Measurements from ENCODE around the gene DDI2. TPM values are rescaled to one million over a fixed set of nuclear protein-coding genes. Genes with fewer than 3 reads are reported as not detected.

Gene DDI2
- total RNA-seq, 4 donors from 2014 or later = 41.7 to 79.8 (median 61.8) TPM

- Histone ChIP-seq H3K4me1 (peaks cover 0 to 59% (median 20%) of the 10 kb centered on the region in 4 donors), H3K36me3 (no peaks in the 10 kb centered on the region), H3K9me3 (no peaks in the 10 kb centered on the region), H3K27me3 (no peaks in the 10 kb centered on the region), H3K27ac (peak overlapping the region in 1 of 4 donors; percentile 59), H3K4me3 (no peak overlapping the region)
- 76 to 85% methylated on average over 7 of the region's 7 CpGs for WGBS, 2 donors
- DNase-seq (ENCODE audit: low spot score in 2 of 2) = no peak
- TF ChIP-seq EP300 (IDR thresholded peaks at IDR 0.05) (no peak), POLR2A (IDR thresholded peaks at IDR 0.05) (no peak), CTCF (IDR thresholded peaks at IDR 0.05) (no peak)
Measured at GRCh38 chr1:15706751-15707150, 89.5 kb downstream of the DDI2 start.

- Histone ChIP-seq H3K27ac (peak overlapping the region in 2 of 4 donors; percentile 4 to 51), H3K36me3 (no peaks in the 10 kb centered on the region), H3K9me3 (no peaks in the 10 kb centered on the region), H3K4me1 (peaks cover 0 to 57% (median 20%) of the 10 kb centered on the region in 4 donors), H3K27me3 (no peaks in the 10 kb centered on the region), H3K4me3 (no peak overlapping the region)
- WGBS, 2 donors = 82% methylated on average over 8 of the region's 8 CpGs
- TF ChIP-seq EP300 (IDR thresholded peaks at IDR 0.05) (no peak), POLR2A (IDR thresholded peaks at IDR 0.05) (no peak), CTCF (IDR thresholded peaks at IDR 0.05) (no peak)
- DNase-seq (ENCODE audit: low spot score in 2 of 2) = no peak
Measured at GRCh38 chr1:15707239-15707925, 90.1 kb downstream of the DDI2 start.

DNA sequence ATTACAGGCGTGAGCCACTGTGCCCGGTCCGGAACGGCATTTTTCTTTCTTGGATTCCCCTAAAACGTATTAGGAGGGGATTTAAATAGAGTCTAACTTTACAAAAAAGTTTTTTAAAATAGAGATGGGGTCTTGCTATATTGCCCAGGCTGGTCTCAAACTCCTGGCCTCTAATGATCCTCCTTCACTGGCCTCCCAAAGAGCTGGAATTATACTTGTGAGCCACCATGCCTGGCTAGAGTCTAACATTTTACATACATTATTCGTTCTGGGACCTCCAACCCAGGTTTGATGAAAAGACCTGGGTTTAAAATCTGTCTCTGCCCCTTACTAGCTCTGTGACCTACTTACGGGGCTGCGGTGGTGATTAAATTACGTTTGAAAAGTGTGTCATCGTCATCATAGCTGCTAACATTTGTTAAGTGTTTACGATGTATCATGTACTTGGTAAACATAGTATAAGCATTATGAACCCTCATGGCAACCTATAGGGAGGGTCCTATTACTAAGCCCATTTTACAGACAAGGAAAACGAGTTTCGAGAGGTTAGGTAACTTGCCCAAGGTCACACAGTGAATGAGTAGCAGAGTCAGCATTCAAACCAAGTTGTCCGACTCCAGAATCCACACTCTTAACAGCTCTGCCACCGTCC lies 91.4 kb downstream of the DDI2 start:
- Histone ChIP-seq H3K9me3 (no peaks in the 10 kb centered on the region), H3K27me3 (no peaks in the 10 kb centered on the region), H3K36me3 (no peaks in the 10 kb centered on the region), H3K4me1 (peaks cover 0 to 56% (median 12%) of the 10 kb centered on the region in 4 donors), H3K4me3 (no peak overlapping the region), H3K27ac (no peak overlapping the region)
- no peak for DNase-seq (ENCODE audit: low spot score in 2 of 2)
- TF ChIP-seq POLR2A (IDR thresholded peaks at IDR 0.05) (no peak), CTCF (IDR thresholded peaks at IDR 0.05) (no peak), EP300 (IDR thresholded peaks at IDR 0.05) (no peak)
- 86 to 93% methylated on average over 15 of the region's 15 CpGs for WGBS, 2 donors

DNA sequence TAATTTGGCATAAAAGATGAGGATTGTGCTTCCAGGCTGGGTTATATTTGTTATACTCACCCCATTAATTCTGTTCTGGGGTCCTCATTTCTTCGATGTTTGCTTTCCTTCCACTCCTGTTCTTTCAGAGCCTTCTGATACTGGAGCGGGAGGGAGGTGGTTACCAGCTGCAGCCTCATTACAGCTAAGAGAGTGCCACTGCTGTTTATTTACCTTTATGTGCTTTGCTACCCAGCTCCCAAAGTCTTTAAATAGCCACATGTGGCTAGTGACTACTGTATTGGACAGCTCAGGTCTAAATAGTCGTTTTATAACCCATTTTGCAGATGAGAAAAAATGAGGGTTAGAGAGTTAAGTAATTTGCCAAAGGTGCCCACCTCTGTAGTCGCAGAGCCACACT lies 92.0 kb downstream of the DDI2 start:
- no peaks in the 10 kb centered on the region for H3K9me3 ChIP-seq
- H3K36me3 ChIP-seq = no peaks in the 10 kb centered on the region
- no peak overlapping the region for H3K4me3 ChIP-seq
- peaks cover 0 to 55% (median 9%) of the 10 kb centered on the region in 4 donors for H3K4me1 ChIP-seq
- no peak overlapping the region for H3K27ac ChIP-seq
- TF ChIP-seq POLR2A (IDR thresholded peaks at IDR 0.05) (no peak), CTCF (IDR thresholded peaks at IDR 0.05) (no peak), EP300 (IDR thresholded peaks at IDR 0.05) (no peak)
- 90 to 100% methylated on average over 4 of the region's 4 CpGs for WGBS, 2 donors
- H3K27me3 ChIP-seq = no peaks in the 10 kb centered on the region
- DNase-seq (ENCODE audit: low spot score in 2 of 2) = no peak

DNA sequence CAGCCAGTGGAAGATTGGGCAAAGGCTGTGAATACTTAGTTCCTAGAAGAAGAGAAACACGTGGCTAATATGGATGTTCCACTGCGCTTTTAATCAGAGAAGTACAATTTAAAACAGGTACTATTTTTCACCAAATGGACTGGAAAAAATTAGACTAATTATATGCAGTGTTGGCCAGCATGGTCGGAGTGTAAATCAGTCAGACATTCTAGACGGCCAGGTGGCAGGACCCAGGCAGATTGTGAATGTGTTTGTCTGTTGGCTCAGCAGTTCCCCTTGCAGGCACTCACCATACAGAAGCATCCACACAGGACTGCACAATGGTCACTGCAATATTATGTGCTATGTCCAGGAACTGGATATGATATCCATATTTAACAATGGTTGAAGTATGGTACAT lies 94.9 kb downstream of the DDI2 start:
- no peaks in the 10 kb centered on the region for H3K27me3 ChIP-seq
- no peak for TF ChIP-seq EP300 (IDR thresholded peaks at IDR 0.05)
- TF ChIP-seq CTCF (IDR thresholded peaks at IDR 0.05) = no peak
- no peak for TF ChIP-seq POLR2A (IDR thresholded peaks at IDR 0.05)
- 71 to 73% methylated on average over 4 of the region's 4 CpGs for WGBS, 2 donors
- H3K4me3 ChIP-seq = no peak overlapping the region
- H3K36me3 ChIP-seq = peaks cover 0 to 15% (median 9%) of the 10 kb centered on the region in 3 donors
- H3K4me1 ChIP-seq = peaks cover 0 to 48% (median 12%) of the 10 kb centered on the region in 4 donors
- no peak overlapping the region for H3K27ac ChIP-seq
- no peaks in the 10 kb centered on the region for H3K9me3 ChIP-seq
- no peak for DNase-seq (ENCODE audit: low spot score in 2 of 2)

All from tibial nerve (tissue), 4 donors.